NCI-H69 (cell line): ENCODE measurements around the gene MTNR1A.

ENCODE experiments used
- DNase-seq: peaks from one replicate; lab custom pipeline; 2025; lab: John Stamatoyannopoulos, UW

The MTNR1A gene

GRCh38 chr4:186554914-186555827 lies at the start of gene MTNR1A:
Gene MTNR1A (minus strand): TSS chr4:186555567. CDS start chr4:186555365, 202 bp downstream.
- peak; percentile 19 for DNase-seq

GRCh38 chr4:186604124-186604807 lies 48.9 kb upstream of the MTNR1A start:
- peak; percentile 46 for DNase-seq

DNA sequence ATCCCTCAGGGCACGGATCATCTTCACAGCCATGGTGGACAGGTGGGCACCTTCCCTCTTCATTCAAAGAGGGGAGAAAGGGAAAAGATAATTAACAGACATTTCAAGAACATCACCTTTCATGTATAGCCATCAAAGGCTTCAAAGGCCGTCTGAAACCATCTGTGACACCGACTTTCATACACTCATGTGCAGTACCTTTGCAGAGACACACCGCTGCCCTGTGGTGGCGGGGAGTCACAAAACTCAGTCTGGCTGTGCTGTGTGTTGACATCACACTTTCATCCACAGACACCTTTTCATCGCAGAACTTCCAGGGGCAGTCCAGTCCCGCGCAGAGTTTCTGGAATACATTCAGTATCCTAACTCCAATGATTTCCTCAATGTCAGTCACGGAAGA lies 47.6 kb upstream of the MTNR1A start:
- no peak for DNase-seq

DNA sequence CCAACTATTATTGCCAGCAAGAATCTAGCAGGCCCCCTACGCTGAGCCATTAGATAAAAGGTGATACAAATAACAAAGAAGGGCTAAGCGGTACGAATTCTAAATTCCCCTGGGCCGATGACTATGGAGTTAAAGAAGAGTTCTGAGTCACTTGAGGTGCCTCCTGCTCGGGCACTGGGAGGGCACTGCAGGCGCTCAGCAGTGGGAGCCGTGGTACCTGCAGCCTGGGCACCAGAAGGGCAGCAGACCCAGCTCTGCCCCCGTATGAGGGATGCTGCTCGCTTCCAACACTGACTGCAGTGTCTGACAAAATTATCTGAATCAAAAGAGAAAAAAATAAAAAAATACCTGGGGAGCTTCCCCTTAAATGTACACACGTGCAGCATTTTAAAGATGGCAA lies 44.1 kb upstream of the MTNR1A start:
- DNase-seq = no peak

DNA sequence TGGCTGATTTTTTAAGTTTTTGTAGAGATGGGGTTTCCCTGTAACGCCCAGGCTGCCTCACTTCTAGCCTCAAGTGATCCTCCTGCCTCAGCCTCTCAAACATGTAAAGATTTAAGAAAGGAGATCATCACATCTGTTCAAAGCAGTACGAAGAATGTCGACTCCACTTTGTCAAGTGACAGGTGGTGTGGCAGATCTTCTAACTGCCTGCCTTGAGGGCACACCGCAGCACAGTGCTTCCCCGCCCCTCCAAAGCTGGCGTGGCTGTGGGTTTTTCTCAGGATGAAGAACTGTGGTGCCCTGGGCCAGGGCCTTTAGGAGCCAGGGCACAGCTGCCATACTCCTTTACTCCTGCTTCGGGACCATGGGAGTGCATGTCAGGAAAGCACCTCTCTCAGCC lies 43.3 kb upstream of the MTNR1A start:
- no peak for DNase-seq

DNA sequence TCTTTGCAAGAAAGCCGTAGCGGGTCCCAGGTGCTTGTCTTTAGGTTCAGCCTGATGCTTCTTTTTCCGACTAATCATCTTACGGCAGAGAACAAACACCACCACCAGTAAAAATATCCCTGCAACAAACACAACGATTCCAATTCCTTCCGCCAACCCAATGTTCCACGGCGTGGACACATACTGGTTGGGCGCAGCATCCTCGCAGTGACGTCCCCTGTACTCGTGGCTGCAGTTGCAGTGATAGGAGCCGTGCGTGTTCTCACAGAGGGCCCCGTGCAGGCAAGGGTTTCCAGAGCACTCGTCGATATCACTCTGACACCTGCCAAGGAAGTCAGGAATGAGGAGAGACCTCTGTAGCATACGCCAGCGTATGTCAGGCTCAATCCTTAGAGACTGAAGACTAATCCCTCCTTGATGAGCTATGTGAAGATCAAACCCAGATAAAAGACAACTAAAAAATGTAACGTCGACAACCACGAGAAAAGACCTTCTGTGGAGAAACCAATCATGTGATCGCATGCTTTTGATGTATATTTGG lies 41.6 kb upstream of the MTNR1A start:
- DNase-seq = no peak

- no peak for DNase-seq
Measured at GRCh38 chr4:186596346-186596745, 41.0 kb upstream of the MTNR1A start.

DNA sequence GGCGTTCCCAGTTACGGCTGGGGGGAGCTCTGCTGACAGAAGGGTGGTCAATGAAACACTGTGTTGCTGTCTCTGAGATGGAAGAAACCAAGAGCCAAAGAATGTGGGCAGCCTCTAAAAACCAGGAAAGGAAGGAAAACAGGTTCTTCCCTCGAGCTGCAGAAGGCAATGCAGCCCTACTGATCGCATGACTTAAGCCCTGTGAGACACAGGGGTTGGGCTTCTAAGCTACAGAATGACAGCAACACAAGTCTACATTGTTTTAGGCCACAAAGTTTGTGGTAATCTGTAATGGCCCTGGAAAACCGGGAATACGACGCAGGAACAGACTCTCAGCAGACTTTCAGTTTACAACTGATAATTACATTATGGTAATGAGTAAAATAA lies 38.2 kb upstream of the MTNR1A start:
- no peak for DNase-seq

DNA sequence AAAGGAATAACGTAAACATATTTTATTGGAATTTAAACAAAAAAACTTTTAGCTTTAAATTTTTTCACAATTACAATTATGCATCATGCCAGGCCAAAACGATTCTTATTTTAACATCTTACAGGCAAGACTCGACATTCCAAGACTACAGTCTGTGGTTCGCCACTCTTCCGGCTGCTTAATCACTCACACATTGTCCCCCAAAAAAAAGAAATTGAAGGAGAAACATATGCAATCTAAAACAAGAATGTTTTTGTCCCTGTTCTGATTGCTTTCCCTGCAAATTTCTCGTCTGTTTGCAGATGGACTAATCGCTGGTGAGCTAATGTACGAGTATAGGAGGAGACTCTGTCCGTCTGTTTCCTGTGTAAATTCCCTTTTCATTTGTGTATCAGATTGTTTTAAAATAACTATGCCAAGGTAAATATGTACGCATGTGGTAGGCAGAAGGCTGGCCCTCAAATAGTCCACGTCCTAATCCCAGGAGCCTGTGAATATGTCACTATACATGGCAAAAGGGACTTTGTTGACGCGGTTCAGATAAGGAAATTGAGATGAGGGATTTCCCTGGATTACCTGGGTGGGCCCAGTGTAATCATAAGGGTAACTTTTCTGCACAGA lies 37.7 kb upstream of the MTNR1A start:
- no peak for DNase-seq

DNA sequence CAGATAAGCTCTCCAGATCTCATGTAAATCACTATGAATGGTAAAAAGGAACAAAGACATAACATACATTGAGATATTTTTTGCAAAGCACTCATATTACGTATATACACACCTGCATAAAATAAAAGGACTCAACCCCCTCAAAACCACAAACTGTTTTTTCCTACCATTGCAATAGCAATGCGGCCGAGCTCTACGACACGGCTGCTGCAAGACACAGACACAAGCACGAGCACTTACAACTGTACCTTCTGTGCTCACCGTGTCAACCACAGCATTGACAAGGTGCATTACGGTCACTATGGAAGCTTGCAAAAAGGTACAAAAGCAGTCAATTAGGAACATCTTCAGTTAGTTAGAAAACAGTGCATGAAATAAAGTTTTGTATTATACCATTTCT lies 37.1 kb upstream of the MTNR1A start:
- DNase-seq = no peak

DNA sequence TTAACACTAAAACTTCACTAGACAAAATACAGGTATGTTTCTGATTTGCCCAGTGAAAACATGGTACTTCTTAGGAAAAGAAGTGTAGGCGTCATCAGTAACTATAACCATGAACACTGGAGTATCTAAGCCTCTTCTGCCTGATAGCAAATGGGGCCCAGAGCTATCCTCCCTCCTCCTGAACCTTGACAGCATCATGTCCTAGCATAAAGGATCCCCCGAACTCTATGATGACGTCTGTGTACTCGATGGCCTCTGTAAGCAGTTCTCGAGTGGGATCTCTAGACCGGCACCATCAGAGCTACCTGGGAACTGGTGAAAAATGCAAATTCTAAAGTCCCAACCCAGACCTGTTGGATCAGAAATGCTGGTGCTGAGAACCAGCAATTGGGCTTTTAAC lies 36.3 kb upstream of the MTNR1A start:
- no peak for DNase-seq

- no peak for DNase-seq
Measured at GRCh38 chr4:186588503-186588902, 33.1 kb upstream of the MTNR1A start.

GRCh38 chr4:186587416-186588018 lies 32.1 kb upstream of the MTNR1A start:
- peak; percentile 38 for DNase-seq

DNA sequence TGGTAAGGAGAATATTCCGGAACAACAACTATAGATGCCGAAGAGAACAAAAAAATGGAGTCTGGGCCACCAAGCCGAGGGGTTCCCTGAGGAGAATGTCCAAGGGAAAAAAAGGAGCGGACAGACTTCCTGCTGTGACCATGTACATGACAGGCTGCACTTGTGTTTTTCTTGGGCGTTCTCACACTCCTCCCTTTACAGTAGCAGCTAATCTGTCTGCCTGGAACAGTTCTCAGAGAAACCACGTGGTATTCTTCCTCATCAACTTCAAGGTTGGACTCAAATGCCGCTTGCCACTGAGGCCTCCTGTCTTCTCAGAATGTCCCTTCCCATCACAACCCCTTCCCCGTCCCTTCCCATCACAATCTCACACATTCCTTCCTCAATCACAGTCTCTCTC lies 30.8 kb upstream of the MTNR1A start:
- no peak for DNase-seq

DNA sequence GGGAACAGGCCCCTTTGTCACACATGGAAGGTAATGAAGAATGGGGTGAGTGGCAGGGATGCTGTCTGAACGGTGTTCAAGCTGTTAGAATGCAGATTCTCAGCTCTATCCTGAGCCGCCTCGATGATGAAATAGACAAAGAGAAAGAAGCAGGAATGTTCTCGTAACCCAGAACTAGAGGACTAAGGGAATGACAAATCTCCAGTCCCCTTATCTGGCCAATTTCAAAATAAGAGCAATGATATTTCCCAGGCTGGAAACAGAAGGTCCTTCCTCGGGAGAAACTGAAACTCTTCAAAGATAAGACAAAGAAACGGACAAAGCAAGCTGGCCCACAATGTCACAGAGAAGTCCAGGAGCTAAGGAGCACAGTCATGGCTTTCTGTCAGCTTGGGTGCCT lies 29.5 kb upstream of the MTNR1A start:
- no peak for DNase-seq

- DNase-seq = no peak
Measured at GRCh38 chr4:186581421-186581820, 26.1 kb upstream of the MTNR1A start.

DNA sequence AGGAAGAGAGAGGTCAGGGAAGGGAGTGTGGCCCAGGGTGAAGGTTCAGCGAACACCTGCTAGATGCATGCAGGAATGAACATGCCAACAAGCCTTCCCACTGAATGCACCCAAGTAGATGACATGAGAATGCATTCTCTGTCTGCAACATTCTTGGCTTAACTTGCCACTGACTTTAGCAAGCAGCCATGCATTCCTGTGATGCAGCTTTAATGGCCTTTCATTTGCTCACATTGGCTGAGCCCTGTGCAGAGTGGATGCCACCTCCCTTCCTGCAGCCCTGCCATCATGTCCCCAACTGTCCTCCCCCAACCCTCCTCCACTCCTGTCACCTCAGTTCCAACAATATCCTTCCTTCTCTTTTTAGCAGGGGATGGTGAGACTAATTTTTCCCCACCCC lies 25.3 kb upstream of the MTNR1A start:
- DNase-seq = no peak

GRCh38 chr4:186570193-186570996 lies 15.0 kb upstream of the MTNR1A start:
- no peak for DNase-seq

GRCh38 chr4:186569533-186570192 lies 14.3 kb upstream of the MTNR1A start:
- DNase-seq = no peak

- no peak for DNase-seq
Measured at GRCh38 chr4:186566068-186566467, 10.7 kb upstream of the MTNR1A start.

- no peak for DNase-seq
Measured at GRCh38 chr4:186563761-186564160, 8.4 kb upstream of the MTNR1A start.
